Activated naive CD8-positive, alpha-beta T cell (primary cell): Measurements from ENCODE around the gene NHERF2.

Source experiments
- H3K27ac Mint-ChIP-seq: one replicate; pipeline ENCODE4 v1.8.0; 2021; ENCODE audit warnings: mixed read lengths
- H3K27me3 Mint-ChIP-seq: one replicate; pipeline ENCODE4 v1.8.0; 2021; ENCODE audit warnings: mixed read lengths
- H3K36me3 Mint-ChIP-seq: one replicate; pipeline ENCODE4 v1.8.0; 2021; ENCODE audit warnings: mixed read lengths
- H3K4me1 Mint-ChIP-seq: one replicate; pipeline ENCODE4 v1.8.0; 2021; ENCODE audit warnings: low read depth, mixed read lengths
- H3K4me3 Mint-ChIP-seq: one replicate; pipeline ENCODE4 v1.8.0; 2021; ENCODE audit warnings: mild to moderate bottlenecking, mixed read lengths
- H3K9me3 Mint-ChIP-seq: one replicate; pipeline ENCODE4 v1.8.0; 2021; ENCODE audit warnings: low read depth, mixed read lengths

The NHERF2 gene

GRCh38 chr16:2035431-2036199 lies 8.9 kb downstream of the NHERF2 start:
- no peak overlapping the region for H3K4me3 Mint-ChIP-seq
- H3K27ac Mint-ChIP-seq = no peak overlapping the region
- no peaks in the 10 kb centered on the region for H3K27me3 Mint-ChIP-seq
- no peaks in the 10 kb centered on the region for H3K36me3 Mint-ChIP-seq
- H3K4me1 Mint-ChIP-seq = no peaks in the 10 kb centered on the region
- no peaks in the 10 kb centered on the region for H3K9me3 Mint-ChIP-seq

- Mint-ChIP-seq H3K27ac (no peak overlapping the region), H3K9me3 (no peaks in the 10 kb centered on the region), H3K4me1 (no peaks in the 10 kb centered on the region), H3K36me3 (no peaks in the 10 kb centered on the region), H3K27me3 (no peaks in the 10 kb centered on the region), H3K4me3 (no peak overlapping the region)
These were observed 9.7 kb downstream of the NHERF2 start for GRCh38 chr16:2036200-2036966.

GRCh38 chr16:2037115-2037514 lies 10.4 kb downstream of the NHERF2 start:
- H3K4me3 Mint-ChIP-seq = no peak overlapping the region
- H3K4me1 Mint-ChIP-seq = no peaks in the 10 kb centered on the region
- no peaks in the 10 kb centered on the region for H3K27me3 Mint-ChIP-seq
- no peaks in the 10 kb centered on the region for H3K36me3 Mint-ChIP-seq
- H3K9me3 Mint-ChIP-seq = no peaks in the 10 kb centered on the region
- no peak overlapping the region for H3K27ac Mint-ChIP-seq

GRCh38 chr16:2037647-2038381 lies 11.1 kb downstream of the NHERF2 start:
- no peaks in the 10 kb centered on the region for H3K27me3 Mint-ChIP-seq
- no peaks in the 10 kb centered on the region for H3K36me3 Mint-ChIP-seq
- no peak overlapping the region for H3K4me3 Mint-ChIP-seq
- H3K4me1 Mint-ChIP-seq = no peaks in the 10 kb centered on the region
- no peak overlapping the region for H3K27ac Mint-ChIP-seq
- H3K9me3 Mint-ChIP-seq = no peaks in the 10 kb centered on the region

GRCh38 chr16:2038382-2039231 lies 11.9 kb downstream of the NHERF2 start:
- no peak overlapping the region for H3K4me3 Mint-ChIP-seq
- no peak overlapping the region for H3K27ac Mint-ChIP-seq
- H3K4me1 Mint-ChIP-seq = no peaks in the 10 kb centered on the region
- no peaks in the 10 kb centered on the region for H3K36me3 Mint-ChIP-seq
- no peaks in the 10 kb centered on the region for H3K27me3 Mint-ChIP-seq
- no peaks in the 10 kb centered on the region for H3K9me3 Mint-ChIP-seq

- Mint-ChIP-seq H3K27me3 (no peaks in the 10 kb centered on the region), H3K27ac (no peak overlapping the region), H3K4me3 (no peak overlapping the region), H3K36me3 (no peaks in the 10 kb centered on the region), H3K4me1 (no peaks in the 10 kb centered on the region), H3K9me3 (no peaks in the 10 kb centered on the region)
These were observed 12.8 kb downstream of the NHERF2 start for GRCh38 chr16:2039274-2040031.

GRCh38 chr16:2040041-2040786 lies 13.5 kb downstream of the NHERF2 start:
- Mint-ChIP-seq H3K27ac (no peak overlapping the region), H3K36me3 (no peaks in the 10 kb centered on the region), H3K9me3 (no peaks in the 10 kb centered on the region), H3K4me1 (no peaks in the 10 kb centered on the region), H3K4me3 (no peak overlapping the region), H3K27me3 (no peaks in the 10 kb centered on the region)

- H3K36me3 Mint-ChIP-seq = no peaks in the 10 kb centered on the region
- H3K27me3 Mint-ChIP-seq = no peaks in the 10 kb centered on the region
- no peak overlapping the region for H3K27ac Mint-ChIP-seq
- no peaks in the 10 kb centered on the region for H3K9me3 Mint-ChIP-seq
- no peak overlapping the region for H3K4me3 Mint-ChIP-seq
- no peaks in the 10 kb centered on the region for H3K4me1 Mint-ChIP-seq
These were observed 14.3 kb downstream of the NHERF2 start for GRCh38 chr16:2040787-2041522.

- H3K27me3 Mint-ChIP-seq = no peaks in the 10 kb centered on the region
- H3K4me3 Mint-ChIP-seq = no peak overlapping the region
- no peaks in the 10 kb centered on the region for H3K9me3 Mint-ChIP-seq
- no peak overlapping the region for H3K27ac Mint-ChIP-seq
- peaks cover 6% of the 10 kb centered on the region for H3K4me1 Mint-ChIP-seq
- no peaks in the 10 kb centered on the region for H3K36me3 Mint-ChIP-seq
These were observed 15.7 kb downstream of the NHERF2 start for GRCh38 chr16:2042171-2042985.

GRCh38 chr16:2042986-2043666 lies 16.4 kb downstream of the NHERF2 start:
- Mint-ChIP-seq H3K36me3 (no peaks in the 10 kb centered on the region), H3K27ac (no peak overlapping the region), H3K9me3 (no peaks in the 10 kb centered on the region), H3K4me1 (peaks cover 6% of the 10 kb centered on the region), H3K4me3 (no peak overlapping the region), H3K27me3 (no peaks in the 10 kb centered on the region)

GRCh38 chr16:2043667-2044451 lies 17.2 kb downstream of the NHERF2 start:
- Mint-ChIP-seq H3K36me3 (no peaks in the 10 kb centered on the region), H3K9me3 (no peaks in the 10 kb centered on the region), H3K4me1 (peaks cover 12% of the 10 kb centered on the region), H3K4me3 (no peak overlapping the region), H3K27ac (no peak overlapping the region), H3K27me3 (no peaks in the 10 kb centered on the region)
